B cell (primary cell): ENCODE data around the gene ASAP3.

Experiments
- EZH2 ChIP-seq: IDR thresholded peaks from 2 replicates; pipeline ENCODE4 v1.6.1; 2012; ENCODE audit warnings: borderline replicate concordance, low read depth, mild to moderate bottlenecking, moderate library complexity, low read length; ENCODE audit not compliant: insufficient read depth, poor library complexity, severe bottlenecking
- TF ChIP-seq, protein P1 (sequence below): fragments of 200-600 bp; IDR thresholded peaks from one replicate; pipeline ENCODE4 v1.8.0; 2022; ENCODE audit warnings: antibody characterized with exemption, mild to moderate bottlenecking

DNA sequence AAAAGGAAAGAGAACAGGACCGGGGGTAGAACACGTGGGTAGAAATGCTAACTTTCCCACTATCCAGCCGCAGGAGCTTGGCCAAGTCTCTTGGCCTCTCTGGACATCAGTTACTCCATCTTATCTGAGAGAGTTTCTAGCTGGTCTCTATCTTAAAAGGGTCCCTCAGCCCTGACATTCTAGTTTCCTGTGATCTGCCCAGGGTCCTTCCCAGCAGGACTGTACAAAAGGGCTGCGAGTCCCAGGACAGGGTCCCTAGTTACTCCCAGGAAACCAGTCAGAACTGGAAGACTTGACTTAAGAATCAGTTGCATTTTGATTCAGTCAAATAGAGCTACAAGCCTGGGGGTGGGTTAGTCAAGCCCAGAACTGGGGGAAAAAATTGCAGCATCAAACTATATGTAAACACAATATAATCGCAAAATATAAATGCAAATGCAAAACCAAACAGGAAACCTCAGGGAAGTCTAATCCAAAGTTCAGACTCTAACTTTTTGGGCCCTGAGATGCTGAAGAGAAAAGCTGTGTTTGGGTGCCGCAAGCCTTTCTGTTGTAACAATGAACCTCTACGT, 2.9 kb downstream of the ASAP3 start:
- TF ChIP-seq, protein P1, sequence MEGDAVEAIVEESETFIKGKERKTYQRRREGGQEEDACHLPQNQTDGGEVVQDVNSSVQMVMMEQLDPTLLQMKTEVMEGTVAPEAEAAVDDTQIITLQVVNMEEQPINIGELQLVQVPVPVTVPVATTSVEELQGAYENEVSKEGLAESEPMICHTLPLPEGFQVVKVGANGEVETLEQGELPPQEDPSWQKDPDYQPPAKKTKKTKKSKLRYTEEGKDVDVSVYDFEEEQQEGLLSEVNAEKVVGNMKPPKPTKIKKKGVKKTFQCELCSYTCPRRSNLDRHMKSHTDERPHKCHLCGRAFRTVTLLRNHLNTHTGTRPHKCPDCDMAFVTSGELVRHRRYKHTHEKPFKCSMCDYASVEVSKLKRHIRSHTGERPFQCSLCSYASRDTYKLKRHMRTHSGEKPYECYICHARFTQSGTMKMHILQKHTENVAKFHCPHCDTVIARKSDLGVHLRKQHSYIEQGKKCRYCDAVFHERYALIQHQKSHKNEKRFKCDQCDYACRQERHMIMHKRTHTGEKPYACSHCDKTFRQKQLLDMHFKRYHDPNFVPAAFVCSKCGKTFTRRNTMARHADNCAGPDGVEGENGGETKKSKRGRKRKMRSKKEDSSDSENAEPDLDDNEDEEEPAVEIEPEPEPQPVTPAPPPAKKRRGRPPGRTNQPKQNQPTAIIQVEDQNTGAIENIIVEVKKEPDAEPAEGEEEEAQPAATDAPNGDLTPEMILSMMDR: no peak
- TF ChIP-seq EZH2: no peak
